Spinal cord (tissue), 10 donors: ENCODE results near the gene MCC. TPM values are rescaled to one million over a fixed set of nuclear protein-coding genes. Genes with fewer than 3 reads are reported as not detected.
A peak's percentile ranks its signal among the peaks of the same experiment; 100 is the strongest.

ENCODE experiments used
- DNase-seq, 6 donors: peaks; one replicate each; pipeline versions ENCODE4 v3.0.0 to v3.0.0-alpha.2; 2013 to 2015; ENCODE audit warnings: low spot score in 6 of 6, low read depth in 4 of 6
- H3K27ac ChIP-seq: one replicate; pipeline ENCODE4 v1.5.1; 2013; ENCODE audit warnings: low read depth, low read length, control low read depth
- H3K27me3 ChIP-seq: one replicate; pipeline ENCODE4 v1.6.1; 2013; ENCODE audit warnings: low read length; ENCODE audit not compliant: control insufficient read depth, insufficient read depth
- H3K36me3 ChIP-seq: one replicate; pipeline ENCODE4 v1.6.1; 2013; ENCODE audit warnings: low read length; ENCODE audit not compliant: control insufficient read depth, insufficient read depth
- H3K4me1 ChIP-seq: one replicate; pipeline ENCODE4 v1.6.1; 2013; ENCODE audit warnings: low read length; ENCODE audit not compliant: control insufficient read depth, insufficient read depth
- H3K4me3 ChIP-seq: one replicate; pipeline ENCODE4 v1.5.1; 2013; ENCODE audit warnings: low read depth, low read length, control low read depth
- H3K9me3 ChIP-seq: one replicate; pipeline ENCODE4 v1.6.1; 2013; ENCODE audit warnings: low read length; ENCODE audit not compliant: control insufficient read depth, insufficient read depth
- WGBS: methylation state at CpG from one replicate; pipeline ENCODE4 v1.1.5; 2013; ENCODE audit warnings: missing lambda C conversion rate; ENCODE audit not compliant: insufficient coverage; 5-methylcytosine and 5-hydroxymethylcytosine counted together
- polyA plus RNA-seq, 2 donors: library from polyadenylated mRNA; unstranded; fragments of 120-200 nt; gene quantifications; one replicate each; pipeline ENCODE4 v1.2.1, GENCODE V29; 2013; ENCODE audit not compliant: insufficient read length in 2 of 2
- total RNA-seq, 2 donors: library from RNA; depleted of rRNA in 1 of 2; stranded (reverse); fragments of 120-200 nt in 1 of 2; fragments of >200 nt in 1 of 2; gene quantifications; one replicate each; pipeline versions ENCODE4 v1.2.3 to v1.2.4, GENCODE V29; 2013 to 2014
- donor health status: healthy.

MCC gene
- total and polyA plus RNA-seq, 4 donors: 19.2 to 31.7 (median 26.6) TPM

GRCh38 chr5:113065626-113066025 is 422.6 kb downstream of the MCC start:
- peaks cover 17% of the 10 kb centered on the region for H3K36me3 ChIP-seq
- H3K4me3 ChIP-seq: no peak overlapping the region
- H3K4me1 ChIP-seq: peaks cover 21% of the 10 kb centered on the region
- H3K27ac ChIP-seq: no peak overlapping the region
- no peaks in the 10 kb centered on the region for H3K27me3 ChIP-seq
- no peak for DNase-seq
- H3K9me3 ChIP-seq: no peaks in the 10 kb centered on the region
- no CpG with 5 or more reads among the region's 2 CpGs for WGBS

- no peak for DNase-seq
- Histone ChIP-seq H3K27me3 (no peaks in the 10 kb centered on the region), H3K4me3 (no peak overlapping the region), H3K27ac (no peak overlapping the region), H3K4me1 (peaks cover 26% of the 10 kb centered on the region), H3K36me3 (peaks cover 17% of the 10 kb centered on the region), H3K9me3 (no peaks in the 10 kb centered on the region)
- 80% methylated on average over 1 of the region's 1 CpG for whole genome bisulfite sequencing
Observed at GRCh38 chr5:113064806-113065205, 423.4 kb downstream of the MCC start.

- DNase-seq: no peak
- H3K4me3 ChIP-seq: no peak overlapping the region
- peaks cover 17% of the 10 kb centered on the region for H3K36me3 ChIP-seq
- peaks cover 35% of the 10 kb centered on the region for H3K4me1 ChIP-seq
- H3K27ac ChIP-seq: no peak overlapping the region
- H3K9me3 ChIP-seq: no peaks in the 10 kb centered on the region
- 61% methylated on average over 12 of the region's 12 CpGs for WGBS
- no peaks in the 10 kb centered on the region for H3K27me3 ChIP-seq
Observed at GRCh38 chr5:113063927-113064326, 424.3 kb downstream of the MCC start.

- H3K27ac ChIP-seq: no peak overlapping the region
- WGBS: 100% methylated on average over 2 of the region's 6 CpGs
- H3K27me3 ChIP-seq: no peaks in the 10 kb centered on the region
- H3K9me3 ChIP-seq: no peaks in the 10 kb centered on the region
- H3K4me3 ChIP-seq: no peak overlapping the region
- peaks cover 13% of the 10 kb centered on the region for H3K36me3 ChIP-seq
- H3K4me1 ChIP-seq: peaks cover 38% of the 10 kb centered on the region
- DNase-seq: no peak
Observed at GRCh38 chr5:113062869-113063508, 425.3 kb downstream of the MCC start.

DNA sequence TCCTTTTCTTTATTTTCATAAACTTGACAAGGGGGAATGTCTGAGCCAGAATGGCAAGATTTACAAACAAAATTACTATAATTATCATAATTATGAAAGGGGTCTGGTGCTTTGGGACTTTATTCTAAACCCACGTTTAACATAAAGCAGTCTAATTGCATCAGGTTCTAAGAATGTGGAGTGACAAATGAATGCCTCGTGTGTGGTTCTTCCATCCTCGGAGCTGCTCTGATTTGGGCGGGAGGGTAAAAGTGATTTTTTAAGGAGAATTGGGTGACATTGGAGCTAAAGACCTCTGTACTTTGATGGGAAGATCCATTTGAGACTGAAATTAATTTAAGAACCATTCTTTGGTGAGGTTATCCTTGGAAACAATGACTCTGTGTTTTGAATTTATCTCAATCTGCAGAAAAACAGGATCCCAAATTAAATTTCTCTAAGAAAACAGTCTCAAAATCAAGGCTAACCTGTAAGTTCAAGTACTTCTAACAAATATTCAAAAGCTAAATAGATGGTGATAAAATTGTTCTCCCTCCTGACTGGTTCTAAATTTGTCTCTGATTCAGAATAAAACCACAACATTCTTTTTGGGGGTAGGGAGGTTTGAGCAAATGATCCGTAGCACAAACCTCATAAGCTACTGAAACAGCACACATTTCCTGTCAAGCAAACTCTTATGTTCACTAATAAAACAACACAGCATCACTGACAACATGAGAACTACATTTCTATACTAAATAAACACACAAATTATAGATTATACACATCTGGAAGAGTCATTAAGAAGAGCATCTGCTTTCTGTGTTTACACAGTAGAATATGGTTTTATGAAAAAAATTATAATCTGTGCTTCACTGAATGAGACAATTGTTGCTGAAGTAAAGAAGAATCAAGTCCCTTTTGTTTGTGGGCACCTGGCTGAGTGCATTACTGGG is 426.1 kb downstream of the MCC start:
- H3K36me3 ChIP-seq: peaks cover 8% of the 10 kb centered on the region
- WGBS: 58% methylated on average over 3 of the region's 5 CpGs
- no peak for DNase-seq

GRCh38 chr5:113060408-113061025 is 427.7 kb downstream of the MCC start:
- no peak overlapping the region for H3K4me3 ChIP-seq
- H3K9me3 ChIP-seq: no peaks in the 10 kb centered on the region
- DNase-seq: no peak
- no peaks in the 10 kb centered on the region for H3K27me3 ChIP-seq
- 100% methylated on average over 4 of the region's 4 CpGs for WGBS
- H3K36me3 ChIP-seq: peaks cover 4% of the 10 kb centered on the region
- peaks cover 48% of the 10 kb centered on the region for H3K4me1 ChIP-seq
- no peak overlapping the region for H3K27ac ChIP-seq

More for the DNA sequence above, 426.1 kb downstream of the MCC start:
- Histone ChIP-seq H3K9me3 (no peaks in the 10 kb centered on the region), H3K27ac (no peak overlapping the region), H3K4me3 (no peak overlapping the region), H3K4me1 (peaks cover 44% of the 10 kb centered on the region), H3K27me3 (no peaks in the 10 kb centered on the region)

DNA sequence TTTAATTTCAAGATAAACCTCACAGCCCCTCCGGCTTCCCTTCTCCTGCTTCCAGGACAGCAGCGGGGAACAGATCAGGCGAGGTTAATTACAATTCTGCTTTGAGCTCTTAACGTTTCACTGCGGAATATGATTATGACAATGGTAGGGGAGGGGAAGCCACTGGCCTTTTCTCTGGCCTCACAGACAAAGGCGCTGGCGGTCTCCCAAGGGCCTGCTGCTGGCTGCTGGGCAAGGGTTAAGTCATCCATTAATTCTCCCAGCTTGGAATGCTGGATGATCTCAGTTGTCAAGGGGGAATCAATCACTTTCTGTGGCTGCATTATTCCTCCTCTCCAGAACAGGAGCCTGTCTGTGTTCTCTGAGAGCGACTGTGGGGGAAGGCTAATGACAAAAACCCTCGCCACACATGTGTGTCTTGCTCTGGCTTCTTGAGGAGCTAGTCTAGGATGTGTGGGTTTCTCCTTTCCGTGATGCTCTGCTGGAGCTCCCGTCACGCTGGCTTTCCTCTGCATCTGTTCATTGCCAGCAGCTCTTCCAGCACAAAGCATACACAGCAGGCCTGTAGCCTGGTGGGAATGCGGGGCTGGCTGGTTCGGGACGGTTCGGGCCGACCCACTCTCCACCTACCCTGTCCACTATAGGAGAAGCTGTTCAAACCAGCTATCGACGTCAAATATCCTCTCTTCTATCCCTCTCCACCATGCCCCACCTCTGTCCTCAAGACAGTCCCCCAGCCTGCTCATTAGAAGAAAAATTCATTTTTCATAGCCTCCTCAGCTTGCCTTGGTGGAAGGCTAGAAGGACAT is 428.8 kb downstream of the MCC start:
- Histone ChIP-seq H3K9me3 (no peaks in the 10 kb centered on the region), H3K27ac (peak overlapping the region; percentile 78), H3K4me3 (no peak overlapping the region), H3K36me3 (peaks cover 12% of the 10 kb centered on the region), H3K27me3 (no peaks in the 10 kb centered on the region), H3K4me1 (peaks cover 48% of the 10 kb centered on the region)
- WGBS: 22% methylated on average over 14 of the region's 19 CpGs
- peak in 5 of 6 donors; percentile 53 to 90 (median 56) for DNase-seq

DNA sequence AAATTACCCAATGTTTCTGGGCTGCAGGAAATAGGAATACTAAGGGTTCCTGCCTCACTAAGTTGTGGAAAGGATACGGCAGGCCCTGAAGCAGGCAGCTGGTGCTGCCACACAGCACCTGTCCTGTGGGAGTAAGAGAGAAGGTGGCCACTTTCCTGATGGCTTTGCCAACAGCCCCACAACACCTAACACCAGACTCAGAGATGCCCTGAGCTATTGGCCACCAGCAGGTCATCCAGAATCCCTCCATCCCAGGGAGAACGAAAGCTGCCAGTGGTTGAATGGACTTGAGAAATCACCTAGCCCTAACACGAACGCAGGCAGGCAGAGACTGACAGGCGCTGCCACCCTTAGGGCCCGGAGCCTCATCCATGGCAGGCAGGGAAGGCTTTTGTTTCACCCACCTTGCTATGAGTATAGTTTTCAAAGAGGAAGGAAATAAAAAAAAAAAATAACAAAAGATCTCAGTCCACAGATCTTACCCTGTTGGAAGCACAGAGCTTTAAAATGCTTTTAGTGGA is 429.5 kb downstream of the MCC start:
- Histone ChIP-seq H3K27me3 (no peaks in the 10 kb centered on the region), H3K36me3 (peaks cover 11% of the 10 kb centered on the region), H3K4me3 (no peak overlapping the region), H3K4me1 (peaks cover 45% of the 10 kb centered on the region), H3K9me3 (no peaks in the 10 kb centered on the region), H3K27ac (peak overlapping the region; percentile 78)
- WGBS: no CpG with 5 or more reads among the region's 6 CpGs
- peak in 1 of 6 donors; percentile 14 for DNase-seq

- H3K36me3 ChIP-seq: peaks cover 10% of the 10 kb centered on the region
- no peak overlapping the region for H3K27ac ChIP-seq
- H3K27me3 ChIP-seq: no peaks in the 10 kb centered on the region
- no peaks in the 10 kb centered on the region for H3K9me3 ChIP-seq
- no peak overlapping the region for H3K4me3 ChIP-seq
- no peak for DNase-seq
- H3K4me1 ChIP-seq: peaks cover 43% of the 10 kb centered on the region
- WGBS: 78% methylated on average over 5 of the region's 5 CpGs
Observed at GRCh38 chr5:113058269-113058668, 430.0 kb downstream of the MCC start.
